Gastrocnemius medialis (tissue), 4 donors: ENCODE data around the gene MACROD2. TPM values are rescaled to one million over a fixed set of nuclear protein-coding genes. Genes with fewer than 3 reads are reported as not detected.
"Not testable (repeated sequence)": the region's sequence is repeated elsewhere in the genome, so short reads cannot be mapped to it uniquely, and the experiment has no call there.

Experiments
- ATAC-seq, 2 donors: fragments of 150-250 bp; one replicate each; pipeline ENCODE4 v1.9.1; 2016
- DNase-seq, 2 donors: peaks; one replicate each; pipeline ENCODE4 v3.0.0-alpha.2; 2019
- H3K27ac ChIP-seq, 4 donors: fragments of 200-600 bp; sonication (generic); 1 replicate in 1 of 4; 2 replicates in 3 of 4; pipeline ENCODE4 v1.5.1; 2016 to 2018; ENCODE audit warnings: mild to moderate bottlenecking in 2 of 4, moderate library complexity in 1 of 4
- H3K27me3 ChIP-seq, 3 donors: fragments of 200-600 bp; sonication (generic) in 2 of 3; 1 replicate in 1 of 3; 2 replicates in 2 of 3; pipeline versions ENCODE4 v1.5.1 to v1.6.0; 2016 to 2019; ENCODE audit warnings: mild to moderate bottlenecking in 1 of 3, moderate library complexity in 1 of 3
- H3K36me3 ChIP-seq, 2 donors: fragments of 200-600 bp; sonication (generic) in 1 of 2; one replicate each; pipeline ENCODE4 v1.5.1; 2017 to 2018
- H3K4me1 ChIP-seq, 2 donors: fragments of 200-600 bp; sonication (generic) in 1 of 2; one replicate each; pipeline ENCODE4 v1.5.1; 2016 to 2017; ENCODE audit warnings: mild to moderate bottlenecking in 2 of 2
- H3K4me3 ChIP-seq, 4 donors: fragments of 200-600 bp; sonication (generic) in 3 of 4; 1 replicate in 1 of 4; 2 replicates in 3 of 4; pipeline ENCODE4 v1.5.1; 2016 to 2019; ENCODE audit warnings: mild to moderate bottlenecking in 2 of 4
- H3K9me3 ChIP-seq, 3 donors: fragments of 200-600 bp; sonication (generic) in 2 of 3; 1 replicate in 1 of 3; 2 replicates in 2 of 3; pipeline ENCODE4 v1.5.1; 2016 to 2019
- CTCF ChIP-seq, 5 experiments: fragments of 450-650 bp in 3 of 5; fragments of 200-600 bp in 2 of 5; sonication (generic) in 2 of 5; IDR thresholded peaks in 4 of 5; conservative IDR thresholded peaks in 1 of 5; 1 replicate in 4 of 5; 2 replicates in 1 of 5; pipeline ENCODE4 v1.5.1; 2016 to 2019; ENCODE audit warnings: antibody characterized with exemption in 5 of 5, mild to moderate bottlenecking in 3 of 5, moderate library complexity in 3 of 5
- POLR2A ChIP-seq, 2 donors: fragments of 450-650 bp; IDR thresholded peaks; one replicate each; pipeline ENCODE4 v1.6.1; 2017; ENCODE audit warnings: antibody characterized with exemption in 2 of 2, mild to moderate bottlenecking in 2 of 2, moderate library complexity in 2 of 2
- in situ Hi-C, 4 donors: fragments of 200-750 bp; cut with MboI; loops; one replicate each; pipeline versions ENCODE4 v1.15.0 to v1.8.0; 2017; ENCODE audit warnings: low sequenced_read_pairs in 4 of 4
- intact Hi-C: fragments of 100-400 bp; cut with DNase I; formaldehyde crosslinking; loops from one replicate; pipeline ENCODE4 v1.15.1; 2023; ENCODE audit warnings: low total_unique reads
- total RNA-seq, 4 donors: library from RNA; depleted of rRNA; stranded (reverse); fragments of >200 nt; gene quantifications; one replicate each; pipeline versions ENCODE4 v1.1.0 to v1.2.3, GENCODE V29; 2016

The MACROD2 gene
- total RNA-seq, 4 donors from 2014 or later = 1.8 to 10.2 (median 3.6) TPM

- in situ Hi-C loops (no loop called here), intact Hi-C loops (no loop called here)
- DNase-seq = no peak
- no peaks in the 10 kb centered on the region for H3K36me3 ChIP-seq
- ATAC-seq = no peak
- H3K4me3 ChIP-seq = no peak overlapping the region
- no peaks in the 10 kb centered on the region for H3K4me1 ChIP-seq
- no peaks in the 10 kb centered on the region for H3K27me3 ChIP-seq
- H3K27ac ChIP-seq = no peak overlapping the region
- no peak for TF ChIP-seq POLR2A (IDR thresholded peaks at IDR 0.05)
- TF ChIP-seq CTCF (IDR thresholded peaks at IDR 0.05 in 4 of 5, conservative IDR thresholded peaks at IDR 0.05 in 1 of 5) = no peak
- H3K9me3 ChIP-seq = no peaks in the 10 kb centered on the region
Measured at GRCh38 chr20:16007962-16008361, 2012.6 kb downstream of the MACROD2 start.

GRCh38 chr20:16011056-16011455 is 2015.7 kb downstream of the MACROD2 start:
- Histone ChIP-seq H3K4me3 (no peak overlapping the region), H3K27ac (no peak overlapping the region), H3K9me3 (no peaks in the 10 kb centered on the region), H3K27me3 (no peaks in the 10 kb centered on the region), H3K4me1 (no peaks in the 10 kb centered on the region), H3K36me3 (no peaks in the 10 kb centered on the region)
- no peak for ATAC-seq
- TF ChIP-seq POLR2A (IDR thresholded peaks at IDR 0.05) (no peak), CTCF (IDR thresholded peaks at IDR 0.05 in 4 of 5, conservative IDR thresholded peaks at IDR 0.05 in 1 of 5) (no peak)
- in situ Hi-C loops = no loop called here
- intact Hi-C loops = no loop called here
- no peak for DNase-seq

GRCh38 chr20:16011519-16011918 is 2016.2 kb downstream of the MACROD2 start:
- no peaks in the 10 kb centered on the region for H3K4me1 ChIP-seq
- no peak for TF ChIP-seq POLR2A (IDR thresholded peaks at IDR 0.05)
- no peak for TF ChIP-seq CTCF (IDR thresholded peaks at IDR 0.05 in 4 of 5, conservative IDR thresholded peaks at IDR 0.05 in 1 of 5)
- H3K27me3 ChIP-seq = no peaks in the 10 kb centered on the region
- H3K4me3 ChIP-seq = no peak overlapping the region
- H3K9me3 ChIP-seq = no peaks in the 10 kb centered on the region
- in situ Hi-C loops (no loop called here), intact Hi-C loops (no loop called here)
- DNase-seq (no peak), ATAC-seq (no peak)
- no peaks in the 10 kb centered on the region for H3K36me3 ChIP-seq
- H3K27ac ChIP-seq = no peak overlapping the region

- DNase-seq, in situ Hi-C loops, H3K4me1 ChIP-seq, intact Hi-C loops, H3K27me3 ChIP-seq, ATAC-seq, H3K9me3 ChIP-seq, H3K4me3 ChIP-seq, H3K36me3 ChIP-seq, H3K27ac ChIP-seq: not testable (repeated sequence)
Measured at GRCh38 chr20:16012934-16013333, 2017.6 kb downstream of the MACROD2 start.

- ATAC-seq (no peak), DNase-seq (no peak)
- H3K4me3 ChIP-seq = no peak overlapping the region
- TF ChIP-seq CTCF (IDR thresholded peaks at IDR 0.05 in 4 of 5, conservative IDR thresholded peaks at IDR 0.05 in 1 of 5) = no peak
- no peak for TF ChIP-seq POLR2A (IDR thresholded peaks at IDR 0.05)
- in situ Hi-C loops (no loop called here), intact Hi-C loops (no loop called here)
- H3K9me3 ChIP-seq = no peaks in the 10 kb centered on the region
- no peak overlapping the region for H3K27ac ChIP-seq
- H3K27me3 ChIP-seq = no peaks in the 10 kb centered on the region
- H3K4me1 ChIP-seq = no peaks in the 10 kb centered on the region
- H3K36me3 ChIP-seq = no peaks in the 10 kb centered on the region
Measured at GRCh38 chr20:16013631-16014030, 2018.3 kb downstream of the MACROD2 start.
